Measurements from ENCODE around the gene TRAPPC1.

DNA sequence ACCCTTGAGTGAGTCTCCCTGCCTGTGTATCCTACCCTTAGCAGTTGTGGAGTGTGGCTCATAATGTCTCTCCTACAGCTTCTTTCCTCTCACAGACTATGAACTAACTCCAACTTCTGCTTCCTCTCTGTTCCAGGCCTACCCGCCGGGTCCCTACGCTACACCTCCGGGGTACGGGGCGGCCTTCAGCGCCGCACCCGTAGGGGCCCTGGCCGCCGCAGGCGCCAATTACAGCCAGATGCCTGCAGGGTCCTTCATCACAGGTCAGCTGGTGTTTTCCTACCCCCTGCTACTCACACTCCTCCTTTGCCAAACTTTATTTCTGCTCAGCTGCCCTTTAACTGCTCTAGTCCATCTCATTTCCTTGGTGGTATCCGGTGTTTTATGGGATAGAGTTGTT, 21.0 kb downstream of the TRAPPC1 start:
- TF ChIP-seq, protein P1, sequence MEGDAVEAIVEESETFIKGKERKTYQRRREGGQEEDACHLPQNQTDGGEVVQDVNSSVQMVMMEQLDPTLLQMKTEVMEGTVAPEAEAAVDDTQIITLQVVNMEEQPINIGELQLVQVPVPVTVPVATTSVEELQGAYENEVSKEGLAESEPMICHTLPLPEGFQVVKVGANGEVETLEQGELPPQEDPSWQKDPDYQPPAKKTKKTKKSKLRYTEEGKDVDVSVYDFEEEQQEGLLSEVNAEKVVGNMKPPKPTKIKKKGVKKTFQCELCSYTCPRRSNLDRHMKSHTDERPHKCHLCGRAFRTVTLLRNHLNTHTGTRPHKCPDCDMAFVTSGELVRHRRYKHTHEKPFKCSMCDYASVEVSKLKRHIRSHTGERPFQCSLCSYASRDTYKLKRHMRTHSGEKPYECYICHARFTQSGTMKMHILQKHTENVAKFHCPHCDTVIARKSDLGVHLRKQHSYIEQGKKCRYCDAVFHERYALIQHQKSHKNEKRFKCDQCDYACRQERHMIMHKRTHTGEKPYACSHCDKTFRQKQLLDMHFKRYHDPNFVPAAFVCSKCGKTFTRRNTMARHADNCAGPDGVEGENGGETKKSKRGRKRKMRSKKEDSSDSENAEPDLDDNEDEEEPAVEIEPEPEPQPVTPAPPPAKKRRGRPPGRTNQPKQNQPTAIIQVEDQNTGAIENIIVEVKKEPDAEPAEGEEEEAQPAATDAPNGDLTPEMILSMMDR (conservative IDR thresholded peaks at IDR 0.05; ENCODE audit: low read depth, low read length): no peak
- no peak for TF ChIP-seq EZH2 (IDR thresholded peaks at IDR 0.05; ENCODE audit: borderline replicate concordance, low read depth, low read length, poor library complexity, severe bottlenecking)
